ENCODE results near the gene SRPRA. TPM values are rescaled to one million over a fixed set of nuclear protein-coding genes. Genes with fewer than 3 reads are reported as not detected.

Gene SRPRA

Small RNA genes within 50 kb of the gene (small RNA-seq; reads per million reads assigned to genes)
- gene RN7SL351P (ENCODE audit: low read depth), result not detected
- gene RNU4-86P (ENCODE audit: low read depth), result not detected

Data from mesenchymal stem cell (in vitro differentiated cells and primary cell).